Myocyte (in vitro differentiated cells): Measurements from ENCODE around the gene SEPTIN6. TPM values are rescaled to one million over a fixed set of nuclear protein-coding genes. Genes with fewer than 3 reads are reported as not detected.
"Not testable (repeated sequence)": the region's sequence is repeated elsewhere in the genome, so short reads cannot be mapped to it uniquely, and the experiment has no call there.

Experiments used
- DNase-seq: peaks from one replicate; pipeline ENCODE4 v3.0.0-alpha.2; 2012; ENCODE audit warnings: low read depth
- total RNA-seq: library from RNA; depleted of rRNA; stranded (reverse); fragments of >200 nt; gene quantifications from 2 replicates; pipeline ENCODE4 v1.2.3, GENCODE V29; 2014

Gene SEPTIN6
- total RNA-seq, 1 donor from 2014 or later = 4.3 TPM

DNA sequence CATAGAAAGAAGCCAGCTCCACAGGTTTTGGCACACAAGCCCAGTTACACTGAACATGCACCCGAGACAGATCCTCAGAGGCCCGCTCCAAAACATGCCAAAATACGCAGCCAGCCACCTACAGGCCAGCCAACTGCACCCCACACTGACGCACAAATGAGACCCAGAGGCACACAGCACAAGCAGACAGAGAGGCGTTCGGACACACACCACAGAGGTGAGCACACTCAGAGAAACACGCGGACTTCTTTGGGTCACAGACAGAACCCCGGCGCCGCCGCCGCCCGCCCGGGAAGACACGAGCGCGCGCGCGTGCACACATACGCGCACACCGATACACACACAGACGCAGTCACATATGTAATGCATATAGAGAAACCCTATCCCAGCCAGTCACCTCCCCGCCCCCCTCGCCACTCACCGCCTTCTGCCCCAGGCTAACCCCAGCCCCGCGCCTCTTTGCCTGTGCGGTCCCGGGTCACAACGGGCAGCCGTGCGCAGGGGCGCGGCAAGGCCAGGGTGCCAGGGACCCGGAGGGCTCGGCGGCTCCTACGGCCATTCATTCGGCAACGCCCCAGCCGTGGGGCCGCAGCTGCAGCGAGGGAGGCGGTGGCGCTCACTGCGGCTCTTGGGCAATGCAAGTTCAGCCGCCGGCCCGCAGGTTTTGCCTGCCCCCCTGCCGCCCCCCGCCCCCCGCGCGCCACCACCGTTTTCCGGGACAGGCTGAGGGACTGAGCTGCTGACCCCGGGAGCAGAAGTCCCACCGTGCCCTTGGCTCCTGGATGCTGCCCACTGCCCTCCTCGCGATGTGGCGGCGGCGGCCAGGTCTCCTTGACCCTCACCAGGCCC is 553 bp downstream of the SEPTIN6 start:
- peak; percentile 14 for DNase-seq

DNA sequence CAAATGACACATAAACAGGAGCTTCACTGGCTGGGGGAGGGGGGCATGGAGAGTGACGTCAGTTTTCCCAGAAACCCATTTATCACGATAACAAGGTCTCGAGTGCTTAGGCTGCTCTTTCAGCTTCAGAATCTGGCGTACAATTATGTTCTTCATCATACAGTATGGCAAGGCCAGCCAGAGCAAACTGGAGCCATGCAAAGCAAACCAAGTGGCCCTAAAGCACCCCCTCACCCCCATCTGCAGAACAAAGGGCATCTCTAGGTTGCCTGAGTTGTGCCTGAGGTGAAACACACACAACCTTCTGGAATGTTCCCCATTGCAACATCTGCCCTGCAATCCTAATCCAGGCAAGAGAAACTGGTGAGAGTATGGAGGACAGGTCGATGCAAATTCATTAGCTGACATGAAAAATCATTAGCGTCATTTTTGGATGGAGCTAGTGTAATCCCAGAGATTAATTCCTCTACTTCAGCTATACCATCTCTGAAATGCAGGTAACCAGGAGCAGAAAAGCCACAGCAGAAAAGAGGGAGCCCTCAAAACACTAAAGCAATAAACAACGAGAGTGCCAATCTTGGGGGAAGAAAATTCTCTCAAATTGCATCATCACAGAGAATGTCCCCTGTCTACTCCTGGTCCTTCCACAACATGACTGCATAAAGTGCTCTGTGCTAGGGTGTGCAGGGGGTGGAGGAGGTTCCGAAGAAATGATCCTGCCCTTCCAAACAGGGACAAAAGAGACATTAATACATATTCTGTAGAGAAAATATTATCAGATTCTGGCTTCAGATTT is 1.8 kb downstream of the SEPTIN6 start:
- DNase-seq = no peak

DNA sequence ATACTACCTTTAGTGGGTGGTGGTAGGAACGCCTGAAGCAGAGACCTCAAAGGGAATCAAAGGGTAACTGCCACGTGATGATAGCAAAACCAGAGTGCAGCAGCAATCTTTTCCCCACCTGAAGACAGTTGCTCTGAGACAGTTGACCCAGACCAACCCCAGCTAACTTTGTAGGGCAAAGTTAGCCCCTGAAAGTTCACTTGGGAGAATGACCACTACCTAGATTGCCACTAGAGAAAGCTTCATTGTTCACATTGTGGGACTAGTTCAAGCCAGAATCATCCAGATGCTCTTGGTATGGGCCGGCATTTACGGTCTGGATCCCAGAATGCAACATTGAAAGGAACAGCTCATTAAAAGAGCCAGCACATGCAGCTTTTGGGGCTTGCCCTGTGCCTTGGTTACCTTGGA is 4.1 kb downstream of the SEPTIN6 start:
- no peak for DNase-seq

DNA sequence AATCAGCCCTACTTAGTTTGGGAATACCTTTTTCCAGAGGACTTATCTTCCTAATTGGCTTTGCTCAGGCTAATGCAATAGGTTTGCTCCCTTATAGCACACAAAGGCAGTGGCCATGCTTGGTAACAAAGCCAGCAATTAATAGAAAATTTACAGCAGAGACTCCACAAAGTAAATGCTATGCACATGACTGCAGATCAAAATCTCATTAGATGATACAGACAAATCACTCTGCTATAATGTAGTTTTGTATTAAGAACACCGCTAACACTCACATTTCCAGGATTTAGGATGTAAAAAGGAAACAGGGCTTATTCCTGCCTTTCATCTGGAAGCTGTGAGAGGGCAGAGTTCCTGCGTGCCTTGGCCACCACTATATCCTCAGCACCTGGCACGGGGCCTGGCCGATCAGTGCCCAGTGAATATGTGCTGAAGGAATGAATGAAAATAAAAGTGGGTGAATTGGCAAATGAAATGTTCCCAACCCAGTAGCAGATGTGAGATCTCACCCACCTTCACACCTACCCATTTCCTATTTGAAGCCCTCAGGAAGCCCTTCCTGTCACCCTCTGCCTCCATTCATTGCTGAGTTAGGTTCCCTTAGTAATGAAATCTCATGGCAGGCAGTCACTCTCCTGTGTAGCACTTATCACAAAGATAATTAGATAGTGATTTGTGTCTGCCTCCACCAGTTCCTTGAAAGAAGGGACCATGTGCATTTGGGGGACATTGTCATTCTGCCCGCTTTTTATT is 5.1 kb downstream of the SEPTIN6 start:
- no peak for DNase-seq

DNA sequence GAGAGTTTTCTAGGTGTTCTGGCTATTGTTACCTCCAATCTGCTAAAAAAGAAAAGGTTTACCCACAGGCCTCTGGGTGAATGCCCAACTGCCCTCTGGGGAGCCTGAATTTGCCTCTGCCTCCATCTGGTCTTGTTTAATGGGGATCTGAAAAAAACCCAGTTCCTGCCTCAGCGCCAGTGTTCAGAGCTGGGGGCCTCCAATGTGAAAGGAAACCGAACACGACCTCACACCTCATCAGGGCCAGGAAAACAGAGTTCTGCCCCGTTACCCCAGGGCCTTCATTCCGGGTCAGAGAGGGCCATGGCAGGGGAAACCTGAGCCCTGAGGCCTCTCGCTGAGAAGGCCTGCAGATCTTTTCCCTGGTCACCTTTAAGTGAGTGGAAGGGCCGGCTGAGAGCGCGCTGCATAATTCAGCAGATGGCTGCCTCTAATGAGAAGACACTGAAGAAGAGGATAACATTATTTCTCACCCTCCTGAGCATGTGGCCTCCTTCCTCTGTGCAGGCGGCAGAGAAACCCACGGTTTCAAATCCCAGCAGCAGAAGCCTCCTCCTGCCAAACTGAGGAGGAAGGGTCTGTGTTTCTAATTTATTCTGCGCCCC is 6.8 kb downstream of the SEPTIN6 start:
- DNase-seq = no peak

DNA sequence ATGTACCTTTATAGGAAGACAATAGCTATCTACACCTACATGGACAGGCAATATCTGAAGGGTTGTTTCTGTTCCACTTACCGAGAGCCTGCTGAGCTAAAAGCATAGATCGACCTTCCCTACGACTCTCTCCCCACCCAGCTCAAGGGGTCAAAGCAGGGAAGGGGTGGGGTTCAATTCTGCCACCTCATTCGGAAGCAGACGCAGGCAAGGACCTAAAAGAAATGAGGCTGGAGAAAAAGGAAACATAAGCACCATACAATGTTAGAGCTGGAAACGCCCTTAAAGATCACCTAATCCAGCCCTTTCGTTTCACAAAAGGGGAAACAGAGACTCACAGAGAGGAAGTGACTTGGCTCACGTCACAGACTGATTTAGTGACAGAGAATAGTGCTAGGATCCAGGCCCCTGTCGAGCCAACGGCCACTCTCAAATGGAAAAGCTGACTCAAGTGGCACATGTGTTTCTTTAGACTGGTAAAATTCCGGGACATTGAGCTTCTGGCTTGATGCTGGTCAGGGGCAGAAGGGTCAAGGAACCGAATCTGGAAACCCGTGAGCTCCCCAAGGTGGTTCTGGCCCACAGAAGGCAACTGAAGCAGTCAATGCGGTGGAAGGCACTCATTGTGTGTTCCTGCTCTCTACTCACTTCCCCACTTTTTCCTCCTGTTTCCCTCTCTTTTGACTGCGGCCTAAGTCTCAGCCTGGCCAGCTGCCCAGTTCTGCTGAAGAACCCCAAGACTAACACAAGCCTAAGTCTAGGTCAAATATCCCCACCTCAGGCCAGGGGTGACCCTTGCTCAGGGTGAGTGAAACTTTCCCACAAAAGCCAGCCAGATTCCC is 7.5 kb downstream of the SEPTIN6 start:
- DNase-seq = no peak

DNA sequence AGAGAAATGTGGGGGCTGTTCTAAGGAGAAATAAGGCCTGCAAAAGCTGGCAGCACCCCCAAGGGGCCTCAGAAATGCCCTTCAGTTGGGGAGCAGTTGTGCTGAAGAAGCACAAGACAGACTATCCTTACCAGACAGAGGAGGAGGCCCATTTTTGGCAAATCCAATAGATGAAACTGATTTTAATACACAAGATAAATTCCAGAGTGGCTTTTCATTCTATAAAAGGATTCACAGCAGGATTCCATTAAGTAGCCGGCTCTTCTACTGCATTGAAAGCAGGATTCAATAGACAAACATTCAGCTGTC is 8.1 kb downstream of the SEPTIN6 start:
- DNase-seq = no peak

DNA sequence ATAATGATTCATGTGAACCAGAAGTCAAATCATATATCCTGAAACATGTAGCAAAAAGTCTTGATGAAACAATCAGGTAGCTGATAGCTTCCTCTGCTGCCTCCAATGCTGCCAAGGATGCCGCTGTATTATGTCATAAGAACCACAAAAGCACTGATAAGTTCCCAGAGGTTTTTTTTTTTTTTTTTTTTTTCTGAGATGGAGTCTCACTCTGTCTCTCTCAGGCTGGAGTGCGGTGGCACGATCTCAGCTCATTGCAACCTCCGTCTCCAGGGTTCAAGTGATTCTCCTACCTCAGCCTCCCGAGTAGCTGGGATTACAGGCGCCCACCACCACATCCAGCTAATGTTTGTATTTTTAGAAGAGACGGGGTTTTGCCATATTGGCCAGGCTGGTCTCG is 8.7 kb downstream of the SEPTIN6 start:
- not testable (repeated sequence) for DNase-seq

DNA sequence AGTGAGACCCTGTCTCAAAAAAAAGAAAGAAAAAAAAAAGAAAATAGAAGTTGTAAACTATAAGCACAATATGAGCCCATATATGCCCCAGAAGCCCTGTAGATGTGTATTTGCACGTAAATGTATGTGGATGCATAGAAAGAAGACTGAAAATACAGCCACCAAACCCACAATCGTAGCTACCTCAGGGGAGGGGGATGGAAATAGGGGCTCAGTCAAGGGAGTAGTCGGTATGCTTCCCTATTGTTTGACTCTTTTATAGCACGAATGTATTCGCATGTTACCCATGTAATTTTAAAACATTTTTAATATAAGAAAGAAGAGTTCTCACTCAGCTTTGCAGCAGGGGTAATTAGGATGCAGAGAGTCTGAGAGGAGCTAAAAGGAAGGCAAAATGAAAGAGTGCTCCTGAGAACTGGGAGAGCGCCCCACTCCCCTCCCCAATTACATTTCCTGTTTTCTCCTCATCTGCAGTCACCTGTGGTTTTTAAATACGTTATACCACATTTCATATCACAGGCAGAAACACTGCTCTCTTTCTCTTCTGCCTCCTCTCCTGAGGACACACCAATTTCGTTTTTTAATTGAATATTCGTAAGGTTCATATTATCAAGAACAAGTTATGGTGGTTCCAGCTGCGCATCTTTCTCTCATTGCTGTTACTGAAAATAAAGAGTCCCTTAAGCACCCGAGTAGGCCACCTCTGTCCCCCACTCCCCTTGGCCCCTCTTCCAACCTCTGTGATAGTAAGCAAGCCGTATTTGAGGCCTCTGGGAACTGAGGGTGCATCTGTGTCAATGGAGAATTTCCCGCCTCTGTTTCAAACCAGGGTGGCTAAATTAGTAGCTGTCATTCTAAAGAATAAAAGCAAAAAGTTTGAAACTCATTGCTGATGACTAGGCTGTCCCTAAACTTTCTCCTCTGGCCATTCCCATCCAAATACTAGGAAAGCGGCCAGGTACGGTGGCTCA is 10.7 kb downstream of the SEPTIN6 start:
- DNase-seq = no peak

DNA sequence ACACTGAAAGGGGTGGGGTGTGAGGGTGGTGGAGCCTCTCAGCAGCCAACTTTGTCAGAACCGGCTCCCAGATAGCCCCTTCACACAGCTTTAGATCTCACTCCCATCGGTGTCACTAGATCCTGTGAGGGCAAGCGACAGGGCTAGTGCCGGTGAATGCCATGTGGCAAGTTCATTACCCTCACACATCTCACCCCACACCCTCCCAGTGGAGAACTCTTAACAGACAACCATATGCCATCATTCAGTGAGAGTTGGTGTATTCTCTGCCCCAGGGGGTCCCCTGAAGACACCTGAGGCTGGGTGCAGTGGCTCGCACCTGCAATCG is 15.3 kb downstream of the SEPTIN6 start:
- no peak for DNase-seq

DNA sequence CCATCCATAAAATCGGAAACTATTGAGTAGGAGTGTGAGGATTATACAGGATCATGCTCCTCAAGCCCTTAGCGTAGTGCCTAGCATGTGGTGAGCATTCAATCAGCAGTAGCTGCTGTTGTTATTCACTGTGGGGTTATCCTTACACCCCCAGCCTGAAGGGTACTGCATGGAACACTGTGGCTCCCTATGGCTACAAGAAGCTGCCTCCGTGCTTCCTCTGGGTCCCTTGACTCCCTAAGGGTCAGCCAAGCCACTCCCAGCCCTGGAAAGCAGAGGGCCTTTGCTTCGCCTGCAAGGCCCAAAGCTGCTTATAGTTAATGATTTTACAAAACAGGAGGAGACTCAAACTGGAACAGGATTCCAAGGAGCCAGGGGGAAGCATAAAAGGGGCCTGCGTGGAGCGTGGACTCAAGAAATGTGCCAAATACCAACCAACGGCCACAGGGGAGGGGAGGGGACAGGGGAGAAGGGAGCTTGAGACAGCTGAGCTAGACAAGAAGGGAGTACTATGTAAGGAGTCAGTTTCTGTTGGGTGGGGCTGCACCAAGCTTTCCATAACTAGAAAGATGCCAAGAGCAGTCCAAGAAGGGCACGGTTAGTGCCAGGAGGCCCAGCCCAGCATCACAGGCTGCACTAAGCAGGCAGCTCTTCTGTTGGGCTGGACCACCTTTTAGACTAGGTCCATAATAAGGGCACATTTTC is 15.9 kb downstream of the SEPTIN6 start:
- DNase-seq = no peak

DNA sequence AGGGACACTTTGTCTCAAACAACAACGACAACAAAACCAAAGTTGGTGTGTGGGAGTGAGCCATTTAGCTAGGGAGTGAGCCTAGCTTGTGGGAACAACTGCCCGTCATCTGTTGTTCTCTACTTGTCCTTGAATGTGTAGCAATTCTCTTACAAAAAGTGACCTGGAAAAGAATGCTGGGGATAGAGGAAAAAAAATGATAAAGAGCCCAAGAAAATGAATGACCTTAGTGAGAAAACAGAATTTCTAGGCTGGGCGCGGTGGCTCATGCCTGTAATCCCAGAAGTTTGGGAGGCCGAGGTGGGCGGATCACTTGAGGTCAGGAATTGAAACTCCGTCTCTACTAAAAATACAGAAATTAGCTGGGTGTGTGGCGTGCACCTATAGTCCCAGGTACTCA is 19.6 kb downstream of the SEPTIN6 start:
- DNase-seq = no peak

DNA sequence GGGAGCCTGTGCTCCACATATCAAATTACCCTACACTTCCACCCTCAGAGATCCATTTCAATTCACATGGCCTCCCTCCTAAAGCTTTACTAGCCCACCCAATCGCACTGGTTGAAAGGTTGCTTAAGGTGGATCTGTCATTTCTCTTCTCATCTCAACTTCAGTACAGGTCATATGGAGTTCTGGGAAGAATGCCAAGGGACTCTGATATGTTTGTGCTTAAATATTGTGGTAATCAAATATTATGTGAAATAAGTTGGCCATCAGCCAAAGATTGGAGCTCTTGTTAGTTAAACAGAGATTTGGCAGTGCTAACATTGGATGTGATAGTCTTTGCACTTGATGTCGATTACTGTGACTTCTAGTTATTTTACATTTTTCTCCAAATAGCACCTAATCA is 20.5 kb downstream of the SEPTIN6 start:
- no peak for DNase-seq

DNA sequence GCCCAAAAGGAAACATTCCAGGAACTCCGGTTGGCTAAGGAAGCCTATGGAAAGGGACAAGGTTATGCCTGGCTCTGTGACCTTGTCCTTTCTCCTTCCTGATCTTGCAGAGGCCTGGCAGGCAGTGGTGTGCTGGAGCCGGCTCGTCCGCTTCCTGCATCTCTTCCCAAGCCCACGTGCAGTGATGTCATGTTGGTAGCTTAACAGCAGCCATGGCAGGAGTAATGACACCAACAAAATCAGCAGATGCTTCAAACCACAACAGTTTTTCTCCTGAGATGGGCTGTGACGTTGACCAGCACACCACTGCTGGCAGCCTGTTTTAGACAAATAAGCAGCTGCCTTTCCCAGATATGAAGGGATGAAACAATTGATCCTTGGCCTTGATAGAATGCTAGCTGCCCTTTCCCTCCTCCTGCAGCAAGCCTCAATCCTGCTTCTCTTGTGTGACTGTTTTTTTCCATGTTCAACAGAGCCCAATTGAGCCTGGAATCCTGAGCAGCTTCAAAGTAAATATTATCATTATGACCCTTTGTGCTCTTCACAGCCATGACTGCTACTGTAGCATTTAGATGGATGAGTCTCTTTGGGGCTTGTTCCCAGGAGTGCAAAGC is 23.4 kb downstream of the SEPTIN6 start:
- DNase-seq = peak; percentile 66

DNA sequence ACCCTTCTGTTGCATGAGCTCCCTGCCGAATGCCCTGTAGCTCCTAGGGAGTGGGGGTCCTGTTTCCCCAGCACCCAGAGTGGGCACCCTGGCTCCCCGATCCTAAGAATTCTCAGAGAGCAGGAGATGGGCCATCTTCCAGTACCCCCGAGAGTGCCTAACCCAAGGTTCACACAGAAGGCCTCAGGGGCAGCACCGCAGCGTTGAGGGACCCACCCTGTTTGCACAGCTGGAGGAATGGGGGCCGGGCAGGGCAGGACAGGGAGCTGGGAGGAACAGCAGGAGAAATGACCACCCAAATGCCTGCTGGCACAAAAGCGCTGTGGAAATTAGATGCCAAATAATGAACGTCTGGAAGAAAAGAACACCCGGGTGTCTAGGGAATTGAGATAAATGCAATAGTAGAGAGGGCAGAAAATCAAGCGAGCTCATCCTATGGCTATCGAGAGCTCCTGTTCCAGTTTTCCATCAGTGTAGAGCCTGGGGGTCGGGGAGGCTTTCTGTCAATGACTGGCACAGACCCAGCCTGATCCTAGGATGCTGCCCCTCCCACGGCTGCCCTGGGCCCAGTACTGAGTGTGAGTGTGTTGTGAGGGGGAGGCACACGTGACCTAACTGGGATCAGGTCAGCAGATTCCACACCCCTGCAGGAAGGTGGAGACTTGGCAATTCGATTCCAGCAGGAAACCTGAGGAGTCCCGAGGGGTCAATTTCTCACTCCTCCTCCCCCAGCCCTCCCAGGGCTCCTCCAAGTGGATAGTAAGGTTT is 25.7 kb downstream of the SEPTIN6 start:
- DNase-seq = no peak

DNA sequence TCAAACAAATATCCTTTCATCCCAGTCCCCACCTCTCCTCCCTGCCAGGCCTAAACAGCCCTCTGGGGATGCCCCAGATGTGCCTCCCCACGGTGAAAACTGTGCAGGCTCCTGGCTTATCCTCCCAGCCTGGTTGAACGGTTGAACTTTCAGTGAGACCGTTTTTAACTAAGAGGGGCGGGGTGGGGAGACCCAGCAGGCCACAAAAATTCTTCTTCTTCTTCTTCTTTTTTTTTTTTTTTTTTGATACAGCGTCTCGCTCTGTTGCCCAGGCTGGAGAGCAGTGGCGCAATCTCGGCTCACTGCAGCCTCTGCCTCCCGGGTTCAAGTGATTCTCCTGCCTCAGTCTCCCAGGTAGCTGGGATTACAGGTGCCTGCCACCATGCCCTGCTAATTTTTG is 28.1 kb downstream of the SEPTIN6 start:
- not testable (repeated sequence) for DNase-seq

DNA sequence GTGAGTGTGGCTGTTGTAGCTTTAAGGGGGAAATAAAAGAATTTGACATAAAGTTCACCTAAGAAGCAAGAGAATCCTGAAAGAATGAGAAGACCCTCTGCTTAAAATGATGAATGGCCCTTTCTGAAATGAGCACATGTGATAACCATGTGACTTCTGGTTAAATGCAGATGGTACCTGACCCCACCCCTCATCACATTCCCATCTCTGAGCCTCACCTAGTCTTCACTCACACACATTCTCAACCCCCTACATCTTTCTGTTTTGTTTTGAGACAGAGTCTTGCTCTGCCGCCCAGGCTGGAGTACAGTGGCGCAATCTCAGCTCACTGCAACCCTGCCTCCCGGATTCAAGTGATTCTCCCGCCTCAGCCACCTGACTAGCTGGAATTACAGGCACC is 31.5 kb downstream of the SEPTIN6 start:
- no peak for DNase-seq

DNA sequence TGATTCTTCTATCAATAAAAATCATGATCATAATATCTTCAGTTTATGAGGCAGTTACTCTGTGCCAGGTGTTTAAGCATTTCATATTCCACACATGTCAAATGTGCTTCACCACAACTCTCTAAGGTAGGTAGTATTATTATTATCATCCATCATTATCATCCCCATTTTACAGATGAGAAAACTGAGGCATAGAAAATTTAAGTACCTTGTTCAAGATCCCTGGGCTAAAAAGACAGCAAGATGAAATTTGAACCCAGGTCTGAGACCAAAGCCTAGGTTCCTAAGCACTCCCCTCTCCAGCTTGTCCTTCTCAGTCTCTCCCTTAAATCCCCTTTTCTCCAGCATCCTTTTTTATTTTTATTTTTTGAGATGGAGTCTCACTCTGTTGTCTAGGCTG is 33.4 kb downstream of the SEPTIN6 start:
- DNase-seq = no peak
